Fibroblast of lung (primary cell): ENCODE measurements around the gene EGFL8. TPM values are rescaled to one million over a fixed set of nuclear protein-coding genes. Genes with fewer than 3 reads are reported as not detected.

ENCODE experiments used
- DNase-seq, 2 donors: peaks; one replicate each; pipeline versions ENCODE4 v3.0.0 to v3.0.0-alpha.2; 2010; ENCODE audit warnings: low read depth in 2 of 2
- H2AFZ ChIP-seq: 2 replicates; pipeline ENCODE4 v1.5.1; 2012; ENCODE audit warnings: low read length, control low read depth, inconsistent platforms
- H3K27ac ChIP-seq: 2 replicates; pipeline ENCODE4 v1.5.1; 2011; ENCODE audit warnings: low read length, control low read depth; ENCODE audit not compliant: insufficient read depth
- H3K27me3 ChIP-seq: 2 replicates; pipeline ENCODE4 v1.5.1; 2011; ENCODE audit warnings: mild to moderate bottlenecking, low read length; ENCODE audit not compliant: control insufficient read depth, insufficient read depth
- H3K36me3 ChIP-seq: 2 replicates; pipeline ENCODE4 v1.5.1; 2011; ENCODE audit warnings: low read length; ENCODE audit not compliant: control insufficient read depth, insufficient read depth
- H3K4me1 ChIP-seq: 2 replicates; pipeline ENCODE4 v1.5.1; 2011; ENCODE audit warnings: low read length; ENCODE audit not compliant: control insufficient read depth, insufficient read depth; ENCODE audit errors: extremely low read depth
- H3K4me2 ChIP-seq: 2 replicates; pipeline ENCODE4 v1.5.1; 2011; ENCODE audit warnings: low read length, control low read depth; ENCODE audit not compliant: insufficient read depth; ENCODE audit errors: extremely low read depth
- H3K4me3 ChIP-seq, 4 experiments: fragments of 200-600 bp in 1 of 4; sonication (generic) in 1 of 4; replicated peaks in 1 of 4; 2 replicates each; pipeline ENCODE4 v1.5.1; 2011 to 2016; ENCODE audit warnings: low read length in 4 of 4, low read depth in 3 of 4, mild to moderate bottlenecking in 3 of 4, control low read depth in 2 of 4, inconsistent platforms in 1 of 4, mixed read lengths in 1 of 4; ENCODE audit not compliant: insufficient read depth in 1 of 4; ENCODE audit errors: control extremely low read depth in 1 of 4
- H3K79me2 ChIP-seq: 2 replicates; pipeline ENCODE4 v1.5.1; 2012; ENCODE audit warnings: mild to moderate bottlenecking, low read length, inconsistent platforms; ENCODE audit not compliant: control insufficient read depth, insufficient read depth
- H3K9ac ChIP-seq: 2 replicates; pipeline ENCODE4 v1.5.1; 2011; ENCODE audit warnings: mild to moderate bottlenecking, low read length, control low read depth; ENCODE audit not compliant: insufficient read depth
- H3K9me3 ChIP-seq: 2 replicates; pipeline ENCODE4 v1.5.1; 2012; ENCODE audit warnings: low read depth, low read length; ENCODE audit not compliant: control insufficient read depth, insufficient read depth
- H4K20me1 ChIP-seq: 2 replicates; pipeline ENCODE4 v1.5.1; 2011; ENCODE audit warnings: low read length; ENCODE audit not compliant: control insufficient read depth, insufficient read depth; ENCODE audit errors: extremely low read depth
- CTCF ChIP-seq, 2 donors: IDR thresholded peaks in 1 of 2; conservative IDR thresholded peaks in 1 of 2; 1 replicate in 1 of 2; 2 replicates in 1 of 2; pipeline ENCODE4 v1.5.1; 2011 to 2012; ENCODE audit warnings: low read length in 2 of 2, control low read depth in 1 of 2, inconsistent platforms in 1 of 2, low read depth in 1 of 2, mild to moderate bottlenecking in 1 of 2
- EZH2 ChIP-seq: IDR thresholded peaks from 2 replicates; pipeline ENCODE4 v1.5.1; 2012; ENCODE audit warnings: low read length, control low read depth, mild to moderate bottlenecking; ENCODE audit errors: missing control alignments
- polyA plus RNA-seq, 2 donors: library from polyadenylated mRNA; depleted of rRNA in 1 of 2; stranded (reverse) in 1 of 2; unstranded in 1 of 2; fragments of >200 nt; gene quantifications; 2 replicates each; pipeline ENCODE4 v1.2.1, GENCODE V29; 2011 to 2012; ENCODE audit warnings: missing spikeins in 1 of 2
- total RNA-seq: library from RNA; depleted of rRNA; stranded (reverse); fragments of >200 nt; gene quantifications from 2 replicates; pipeline ENCODE4 v1.2.1, GENCODE V29; 2014

The EGFL8 gene
- total and polyA plus RNA-seq, 2 donors (not counting 1 experiment from before 2014, with no cell fraction given): 0.99 to 2.3 TPM

GRCh38 chr6:32213649-32214048 lies 49.3 kb downstream of the EGFL8 start:
- no peak overlapping the region for H3K4me2 ChIP-seq
- no peaks in the 10 kb centered on the region for H3K4me1 ChIP-seq
- H3K27me3 ChIP-seq: no peaks in the 10 kb centered on the region
- TF ChIP-seq CTCF (conservative IDR thresholded peaks at IDR 0.05 in 1 of 2, IDR thresholded peaks at IDR 0.05 in 1 of 2; ENCODE audit: low read depth in 1 of 2, low read length in 2 of 2): no peak
- TF ChIP-seq EZH2: no peak
- no peak overlapping the region for H3K4me3 ChIP-seq
- no peaks in the 10 kb centered on the region for H3K36me3 ChIP-seq
- no peak for DNase-seq
- no peak overlapping the region for H3K9ac ChIP-seq
- H4K20me1 ChIP-seq: no peaks in the 10 kb centered on the region
- no peak overlapping the region for H2AFZ ChIP-seq
- no peaks in the 10 kb centered on the region for H3K79me2 ChIP-seq
- H3K27ac ChIP-seq: no peak overlapping the region
- H3K9me3 ChIP-seq: no peaks in the 10 kb centered on the region

GRCh38 chr6:32214126-32214525 lies 49.7 kb downstream of the EGFL8 start:
- no peaks in the 10 kb centered on the region for H3K36me3 ChIP-seq
- no peak overlapping the region for H2AFZ ChIP-seq
- no peak overlapping the region for H3K4me2 ChIP-seq
- DNase-seq: no peak
- TF ChIP-seq CTCF (conservative IDR thresholded peaks at IDR 0.05 in 1 of 2, IDR thresholded peaks at IDR 0.05 in 1 of 2; ENCODE audit: low read depth in 1 of 2, low read length in 2 of 2): no peak
- TF ChIP-seq EZH2: no peak
- no peak overlapping the region for H3K4me3 ChIP-seq
- no peaks in the 10 kb centered on the region for H3K27me3 ChIP-seq
- no peaks in the 10 kb centered on the region for H4K20me1 ChIP-seq
- H3K4me1 ChIP-seq: no peaks in the 10 kb centered on the region
- no peak overlapping the region for H3K9ac ChIP-seq
- no peak overlapping the region for H3K27ac ChIP-seq
- H3K9me3 ChIP-seq: no peaks in the 10 kb centered on the region
- no peaks in the 10 kb centered on the region for H3K79me2 ChIP-seq

- no peak for TF ChIP-seq CTCF (conservative IDR thresholded peaks at IDR 0.05 in 1 of 2, IDR thresholded peaks at IDR 0.05 in 1 of 2; ENCODE audit: low read depth in 1 of 2, low read length in 2 of 2)
- TF ChIP-seq EZH2: no peak
- Histone ChIP-seq H3K9ac (no peak overlapping the region), H3K4me2 (no peak overlapping the region), H3K79me2 (no peaks in the 10 kb centered on the region), H2AFZ (no peak overlapping the region), H3K36me3 (no peaks in the 10 kb centered on the region), H3K4me1 (no peaks in the 10 kb centered on the region), H3K4me3 (no peak overlapping the region), H4K20me1 (no peaks in the 10 kb centered on the region), H3K27ac (no peak overlapping the region), H3K9me3 (no peaks in the 10 kb centered on the region), H3K27me3 (no peaks in the 10 kb centered on the region)
- DNase-seq: no peak
Observed at GRCh38 chr6:32215617-32216016, 51.2 kb downstream of the EGFL8 start.
